KMS-11 (cell line): ENCODE results near the gene CASS4.

Experiments
- H2AFZ ChIP-seq: fragments of 200-600 bp; sonication (generic); 2 replicates; pipeline ENCODE4 v1.6.1; 2016; ENCODE audit warnings: antibody characterized with exemption, mixed run types, low read depth
- H3K27ac ChIP-seq: fragments of 200-600 bp; sonication (generic); 2 replicates; pipeline ENCODE4 v1.6.1; 2016; ENCODE audit warnings: mild to moderate bottlenecking, mixed run types
- H3K27me3 ChIP-seq: fragments of 200-600 bp; sonication (generic); 2 replicates; pipeline ENCODE4 v1.6.1; 2017; ENCODE audit warnings: mild to moderate bottlenecking, low read depth, mixed run types, moderate library complexity; ENCODE audit not compliant: insufficient read depth
- H3K36me3 ChIP-seq: fragments of 200-600 bp; sonication (generic); 2 replicates; pipeline ENCODE4 v1.6.1; 2017; ENCODE audit warnings: mild to moderate bottlenecking, mixed run types; ENCODE audit not compliant: insufficient read depth
- H3K4me1 ChIP-seq: fragments of 200-600 bp; sonication (generic); 2 replicates; pipeline ENCODE4 v1.6.1; 2016; ENCODE audit warnings: mild to moderate bottlenecking, low read depth, mixed run types; ENCODE audit not compliant: poor library complexity, severe bottlenecking
- H3K4me2 ChIP-seq: fragments of 200-600 bp; sonication (generic); 2 replicates; pipeline ENCODE4 v1.7.0; 2016; ENCODE audit warnings: mild to moderate bottlenecking, mixed run types
- H3K4me3 ChIP-seq: fragments of 200-600 bp; sonication (generic); IDR thresholded peaks from 2 replicates; pipeline ENCODE4 v1.6.1; 2017; ENCODE audit warnings: low read depth, low read length, mixed read lengths; ENCODE audit not compliant: insufficient read depth
- H3K79me2 ChIP-seq: fragments of 200-600 bp; sonication (generic); 2 replicates; pipeline ENCODE4 v1.6.1; 2016; ENCODE audit warnings: low read depth, mixed run types; ENCODE audit not compliant: insufficient read depth
- H3K9ac ChIP-seq: fragments of 200-600 bp; sonication (generic); 2 replicates; pipeline ENCODE4 v1.6.1; 2016; ENCODE audit warnings: mild to moderate bottlenecking, mixed run types
- H4K20me1 ChIP-seq: fragments of 200-600 bp; sonication (generic); 2 replicates; pipeline ENCODE4 v1.6.1; 2016; ENCODE audit warnings: mild to moderate bottlenecking, mixed run types; ENCODE audit not compliant: insufficient read depth
- CTCF ChIP-seq: fragments of 200-600 bp; sonication (generic); conservative IDR thresholded peaks from 2 replicates; pipeline ENCODE4 v1.6.1; 2017; ENCODE audit warnings: low read depth, mild to moderate bottlenecking, antibody characterized with exemption, low read length, moderate library complexity, mixed read lengths

Gene CASS4

GRCh38 chr20:56392881-56393482, 19.1 kb upstream of the CASS4 start:
- Histone ChIP-seq H4K20me1 (no peaks in the 10 kb centered on the region), H2AFZ (peak overlapping the region; percentile 45), H3K9ac (peak overlapping the region; percentile 87), H3K4me3 (no peak overlapping the region), H3K36me3 (peaks cover 18% of the 10 kb centered on the region; the same call in 1 of the 2 replicates), H3K79me2 (peaks cover 65% of the 10 kb centered on the region), H3K27ac (peak overlapping the region; percentile 86), H3K4me1 (peaks cover 22% of the 10 kb centered on the region), H3K27me3 (no peaks in the 10 kb centered on the region), H3K4me2 (peak overlapping the region; percentile 95)
- no peak for TF ChIP-seq CTCF

- H3K4me3 ChIP-seq, result no peak overlapping the region
- TF ChIP-seq CTCF, result no peak
- peak overlapping the region; percentile 95 for H3K4me2 ChIP-seq
- H3K27me3 ChIP-seq, result no peaks in the 10 kb centered on the region
- no peaks in the 10 kb centered on the region for H4K20me1 ChIP-seq
- H3K9ac ChIP-seq, result no peak overlapping the region; the same call in 1 of the 2 replicates
- 0 out of 2 replicates have a peak overlapping the region, but pooled peaks have one; percentile 86 for H3K27ac ChIP-seq
- H3K4me1 ChIP-seq, result peaks cover 22% of the 10 kb centered on the region
- H2AFZ ChIP-seq, result no peak overlapping the region
- H3K36me3 ChIP-seq, result peaks cover 17% of the 10 kb centered on the region; the same call in 1 of the 2 replicates
- H3K79me2 ChIP-seq, result peaks cover 64% of the 10 kb centered on the region
Observed at GRCh38 chr20:56393653-56394052, 18.4 kb upstream of the CASS4 start.

- Histone ChIP-seq H2AFZ (no peak overlapping the region), H3K9ac (no peak overlapping the region), H3K79me2 (peaks cover 52% of the 10 kb centered on the region), H4K20me1 (no peaks in the 10 kb centered on the region), H3K4me1 (peaks cover 22% of the 10 kb centered on the region), H3K27ac (no peak overlapping the region), H3K36me3 (peaks cover 17% of the 10 kb centered on the region; the same call in 1 of the 2 replicates), H3K4me2 (no peak overlapping the region), H3K27me3 (no peaks in the 10 kb centered on the region), H3K4me3 (no peak overlapping the region)
- no peak for TF ChIP-seq CTCF
Observed at GRCh38 chr20:56395166-56395565, 16.9 kb upstream of the CASS4 start.

GRCh38 chr20:56400001-56400640, 11.9 kb upstream of the CASS4 start:
- H4K20me1 ChIP-seq, result no peaks in the 10 kb centered on the region

More at GRCh38 chr20:56400001-56400640, 11.9 kb upstream of the CASS4 start:
- Histone ChIP-seq H3K36me3 (peaks cover 21% of the 10 kb centered on the region; the same call in 1 of the 2 replicates), H3K4me3 (no peak overlapping the region), H3K27me3 (no peaks in the 10 kb centered on the region), H3K4me1 (no peaks in the 10 kb centered on the region), H3K4me2 (no peak overlapping the region), H3K27ac (no peak overlapping the region), H2AFZ (no peak overlapping the region), H3K79me2 (peaks cover 25% of the 10 kb centered on the region), H3K9ac (no peak overlapping the region)
- peak; percentile 93 for TF ChIP-seq CTCF
